Measurements from ENCODE around the gene TBL3. TPM values are rescaled to one million over a fixed set of nuclear protein-coding genes. Genes with fewer than 3 reads are reported as not detected.
A peak's percentile ranks its signal among the peaks of the same experiment; 100 is the strongest.
"Not testable (repeated sequence)": the region's sequence is repeated elsewhere in the genome, so short reads cannot be mapped to it uniquely, and the experiment has no call there.

TBL3 gene
- total RNA-seq, 1 experiment from 2014 or later = 34.7 TPM

DNA sequence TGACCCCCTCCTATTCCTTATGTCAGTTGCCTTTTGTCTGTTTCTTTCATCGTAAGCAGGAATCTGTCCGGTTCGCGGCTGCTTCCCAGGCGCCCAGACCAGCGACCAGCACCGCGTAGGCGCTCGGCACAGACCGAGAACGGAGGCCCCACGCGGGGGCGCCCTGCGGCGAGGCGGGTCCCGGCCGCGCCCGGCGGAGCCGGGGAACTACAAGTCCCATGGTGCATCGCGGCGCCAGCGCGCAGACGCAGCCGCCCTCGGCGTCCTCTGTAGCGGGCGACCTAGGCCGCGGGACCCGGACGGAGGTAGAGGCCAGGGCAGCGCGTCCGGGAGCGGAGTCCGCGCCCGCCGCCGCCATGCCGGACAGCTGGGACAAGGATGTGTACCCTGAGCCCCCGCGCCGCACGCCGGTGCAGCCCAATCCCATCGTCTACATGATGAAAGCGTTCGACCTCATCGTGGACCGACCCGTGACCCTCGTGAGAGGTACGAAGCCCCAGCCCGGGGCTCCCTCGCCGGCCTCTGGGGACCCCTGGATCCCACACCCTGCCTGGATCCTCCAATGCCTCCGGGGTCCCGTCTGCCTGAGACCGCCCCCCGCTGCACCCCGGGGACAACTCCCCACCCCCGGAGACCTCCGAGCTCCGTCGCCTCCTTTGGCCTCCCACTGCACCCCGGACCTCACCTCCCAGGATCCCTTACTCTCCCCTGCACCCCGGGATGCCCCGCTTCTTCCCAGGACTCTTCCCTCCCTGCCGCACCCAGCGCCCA is 12.4 kb upstream of the TBL3 start, which contains the start of gene NDUFB10:
Gene NDUFB10, plus strand, starts transcription at position 270 of the 771 bp plus-strand sequence. Its CDS starts 87 bp downstream, at position 357.
- peak; percentile 92 to 96 for DNase-seq
- H3K9me3 Mint-ChIP-seq (ENCODE audit: unreplicated experiment) = no peaks in the 10 kb centered on the region
- peak within 1 kb of the TSS; percentile 89 for H3K4me3 Mint-ChIP-seq (ENCODE audit: unreplicated experiment)
- H3K27ac Mint-ChIP-seq (ENCODE audit: unreplicated experiment) = peak within 1 kb of the TSS; percentile 87
- CTCF ChIA-PET = interaction anchor here (1.2 kb wide), 1 partner anchor 18 kb away, joined by 3 read pairs; no protein-coding TSS in a partner anchor
- TF ChIP-seq CTCF (IDR thresholded peaks at IDR 0.05; ENCODE audit: insufficient read depth in 1 of 2, low read depth in 1 of 2, low read length in 1 of 2, severe bottlenecking in 1 of 2, unreplicated experiment in 1 of 2) = peak; percentile 46 to 49
- Histone ChIP-seq H3K36me3 (ENCODE audit: control insufficient read depth, insufficient read depth, low read length) (peaks cover 8% of the 10 kb centered on the region), H3K4me1 (peaks cover 17% of the 10 kb centered on the region), H3K4me3 (ENCODE audit: low read depth, low read length) (peak within 1 kb of the TSS; percentile 76), H3K27me3 (replicated peaks; ENCODE audit: control insufficient read depth, insufficient read depth, low read length) (no peaks in the 10 kb centered on the region), H3K9me3 (no peaks in the 10 kb centered on the region)
- peaks cover 54% of the 10 kb centered on the region for H3K36me3 Mint-ChIP-seq (ENCODE audit: insufficient read depth, unreplicated experiment)
- H3K4me1 Mint-ChIP-seq (ENCODE audit: low read depth, unreplicated experiment) = peaks cover 22% of the 10 kb centered on the region
- BruUV-seq (replicated peaks) = no TSS peak
- intact Hi-C loops (cut with micrococcal nuclease; ENCODE audit: unreplicated experiment) = no loop called here
- no peaks in the 10 kb centered on the region for H3K27me3 Mint-ChIP-seq (ENCODE audit: insufficient read depth, unreplicated experiment)
- POLR2A ChIA-PET = no interaction called here

DNA sequence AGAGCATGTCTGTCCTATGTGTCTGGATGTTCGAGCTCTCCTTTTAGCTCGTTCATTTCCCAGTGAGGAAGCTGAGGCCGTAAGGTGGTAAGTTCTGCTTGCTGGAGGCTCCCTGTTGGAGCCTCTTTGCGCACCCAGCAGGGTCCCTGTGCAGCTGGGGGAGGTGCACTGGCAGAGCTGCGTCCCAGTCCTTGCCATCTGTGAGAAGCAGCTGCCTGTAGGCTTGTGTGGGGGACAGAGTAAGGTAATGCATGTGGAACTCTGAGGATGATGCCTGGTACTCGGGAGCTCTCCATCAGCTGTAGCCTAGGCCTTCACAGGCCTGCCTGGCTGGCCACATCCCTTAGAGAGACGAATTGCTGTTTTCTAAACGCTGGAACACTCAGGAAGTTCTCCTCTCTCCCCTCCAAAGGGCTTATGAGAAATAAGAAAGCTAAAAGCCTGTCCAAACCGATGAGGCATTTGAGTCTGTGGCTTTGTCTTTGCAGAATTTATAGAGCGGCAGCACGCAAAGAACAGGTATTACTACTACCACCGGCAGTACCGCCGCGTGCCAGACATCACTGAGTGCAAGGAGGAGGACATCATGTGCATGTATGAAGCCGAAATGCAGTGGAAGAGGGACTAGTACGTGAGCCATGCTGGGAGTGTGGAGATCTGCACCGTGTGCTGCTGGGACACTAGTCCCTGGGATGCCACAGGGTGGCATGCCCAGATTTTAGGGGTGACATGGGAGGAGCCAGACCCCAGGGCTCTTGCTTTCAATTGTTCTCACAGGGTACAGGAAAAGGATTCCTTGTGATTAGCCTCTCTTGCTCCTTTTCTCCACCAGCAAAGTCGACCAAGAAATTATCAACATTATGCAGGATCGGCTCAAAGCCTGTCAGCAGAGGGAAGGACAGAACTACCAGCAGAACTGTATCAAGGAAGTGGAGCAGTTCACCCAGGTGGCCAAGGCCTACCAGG is 10.9 kb upstream of the TBL3 start:
- TF ChIP-seq CTCF (IDR thresholded peaks at IDR 0.05; ENCODE audit: insufficient read depth in 1 of 2, low read depth in 1 of 2, low read length in 1 of 2, severe bottlenecking in 1 of 2, unreplicated experiment in 1 of 2) = no peak
- Histone ChIP-seq H3K36me3 (ENCODE audit: control insufficient read depth, insufficient read depth, low read length) (peaks cover 8% of the 10 kb centered on the region), H3K4me1 (peaks cover 17% of the 10 kb centered on the region), H3K9me3 (no peaks in the 10 kb centered on the region), H3K27me3 (replicated peaks; ENCODE audit: control insufficient read depth, insufficient read depth, low read length) (no peaks in the 10 kb centered on the region), H3K4me3 (ENCODE audit: low read depth, low read length) (peak overlapping the region; percentile 76)
- Mint-ChIP-seq H3K4me1 (ENCODE audit: low read depth, unreplicated experiment) (peaks cover 22% of the 10 kb centered on the region), H3K27me3 (ENCODE audit: insufficient read depth, unreplicated experiment) (no peaks in the 10 kb centered on the region), H3K4me3 (ENCODE audit: unreplicated experiment) (peak overlapping the region; percentile 89), H3K9me3 (ENCODE audit: unreplicated experiment) (no peaks in the 10 kb centered on the region), H3K27ac (ENCODE audit: unreplicated experiment) (peak overlapping the region; percentile 87), H3K36me3 (ENCODE audit: insufficient read depth, unreplicated experiment) (peaks cover 69% of the 10 kb centered on the region)
- TSS peak; percentile 23 for BruUV-seq (replicated peaks)
- DNase-seq = peak; percentile 43 to 70
- intact Hi-C loops (cut with micrococcal nuclease; ENCODE audit: unreplicated experiment) = no loop called here
- CTCF ChIA-PET = no interaction called here
- POLR2A ChIA-PET = interaction anchor here (0.6 to 1.3 kb wide), 5 partner anchors 11 to 195 kb away, joined by 3 to 7 read pairs (median 3); partner anchors contain the start of genes MSRB1, NUBP2, SPSB3 and TRAF7

- Mint-ChIP-seq H3K4me3 (ENCODE audit: unreplicated experiment) (peak overlapping the region; percentile 89), H3K27ac (ENCODE audit: unreplicated experiment) (no peak overlapping the region), H3K9me3 (ENCODE audit: unreplicated experiment) (no peaks in the 10 kb centered on the region), H3K27me3 (ENCODE audit: insufficient read depth, unreplicated experiment) (no peaks in the 10 kb centered on the region), H3K36me3 (ENCODE audit: insufficient read depth, unreplicated experiment) (peaks cover 69% of the 10 kb centered on the region), H3K4me1 (ENCODE audit: low read depth, unreplicated experiment) (peaks cover 22% of the 10 kb centered on the region)
- no peak for TF ChIP-seq CTCF (IDR thresholded peaks at IDR 0.05; ENCODE audit: insufficient read depth in 1 of 2, low read depth in 1 of 2, low read length in 1 of 2, severe bottlenecking in 1 of 2, unreplicated experiment in 1 of 2)
- no TSS peak for BruUV-seq (replicated peaks)
- peaks cover 8% of the 10 kb centered on the region for H3K36me3 ChIP-seq (ENCODE audit: control insufficient read depth, insufficient read depth, low read length)
- ChIA-PET POLR2A (interaction anchor here (1.3 kb wide), 1 partner anchor 179 kb away, joined by 3 read pairs; the partner anchor contains the start of genes NUBP2 and SPSB3), CTCF (no interaction called here)
- intact Hi-C loops (cut with micrococcal nuclease; ENCODE audit: unreplicated experiment) = no loop called here
- H3K4me1 ChIP-seq = peaks cover 17% of the 10 kb centered on the region
- H3K27me3 ChIP-seq (replicated peaks; ENCODE audit: control insufficient read depth, insufficient read depth, low read length) = no peaks in the 10 kb centered on the region
- DNase-seq = no peak
- no peak overlapping the region for H3K4me3 ChIP-seq (ENCODE audit: low read depth, low read length)
- no peaks in the 10 kb centered on the region for H3K9me3 ChIP-seq
Measured at GRCh38 chr16:1961651-1962067, 10.2 kb upstream of the TBL3 start.

DNA sequence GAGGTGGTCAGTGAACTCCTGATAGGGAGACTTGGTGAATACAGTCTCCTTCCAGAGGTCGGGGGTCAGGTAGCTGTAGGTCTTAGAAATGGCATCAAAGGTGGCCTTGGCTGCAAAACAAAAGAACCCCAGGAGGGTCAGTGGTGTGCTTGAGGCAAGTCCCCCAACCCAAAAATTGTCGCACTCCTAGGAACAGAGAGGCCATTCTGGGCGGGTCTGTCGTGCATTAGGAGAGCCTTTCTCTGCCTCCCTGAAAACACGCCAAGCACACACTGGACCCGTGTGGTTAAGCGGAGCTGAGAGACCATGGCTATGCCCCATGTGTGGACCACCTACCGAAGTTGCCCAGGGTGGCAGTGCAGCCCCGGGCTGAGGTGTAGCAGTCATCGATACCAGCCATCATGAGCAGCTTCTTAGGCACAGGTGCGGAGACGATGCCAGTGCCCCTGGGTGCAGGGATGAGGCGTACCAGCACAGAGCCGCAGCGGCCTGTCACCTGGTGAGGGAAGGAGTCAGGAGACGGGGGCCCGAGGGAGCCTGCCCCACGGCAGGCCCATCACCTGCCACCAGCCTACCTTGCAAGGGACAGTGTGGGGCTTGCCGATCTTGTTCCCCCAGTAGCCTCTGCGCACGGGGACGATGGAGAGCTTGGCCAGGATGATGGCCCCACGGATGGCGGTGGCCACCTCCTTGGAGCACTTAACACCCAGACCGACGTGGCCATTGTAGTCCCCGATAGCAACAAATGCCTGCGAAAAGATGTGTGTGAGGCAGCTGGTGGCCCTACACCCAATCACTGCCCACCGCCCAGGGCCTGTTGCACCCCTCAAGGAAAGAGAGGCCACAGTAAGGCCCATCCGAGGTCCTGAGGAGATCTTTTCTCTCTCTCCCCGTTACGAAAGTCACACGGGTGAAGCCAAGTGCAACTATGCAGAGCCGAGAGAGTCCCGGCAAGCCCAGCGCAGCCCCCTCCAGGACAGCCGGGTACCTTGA is 9.4 kb upstream of the TBL3 start:
- CTCF ChIA-PET = not testable (repeated sequence)

More for the DNA sequence above, 9.4 kb upstream of the TBL3 start:
- H3K4me1 ChIP-seq = peaks cover 17% of the 10 kb centered on the region
- H3K9me3 Mint-ChIP-seq (ENCODE audit: unreplicated experiment); DNase-seq; H3K27me3 Mint-ChIP-seq (ENCODE audit: insufficient read depth, unreplicated experiment); H3K9me3 ChIP-seq; H3K27me3 ChIP-seq (replicated peaks; ENCODE audit: control insufficient read depth, insufficient read depth, low read length); POLR2A ChIA-PET; intact Hi-C loops (cut with micrococcal nuclease; ENCODE audit: unreplicated experiment); H3K36me3 ChIP-seq (ENCODE audit: control insufficient read depth, insufficient read depth, low read length): not testable (repeated sequence)
- TSS peak; percentile 71 for BruUV-seq (replicated peaks)
- peaks cover 22% of the 10 kb centered on the region for H3K4me1 Mint-ChIP-seq (ENCODE audit: low read depth, unreplicated experiment)
- H3K4me3 Mint-ChIP-seq (ENCODE audit: unreplicated experiment) = peak overlapping the region; percentile 76
- peaks cover 69% of the 10 kb centered on the region for H3K36me3 Mint-ChIP-seq (ENCODE audit: insufficient read depth, unreplicated experiment)
- H3K4me3 ChIP-seq (ENCODE audit: low read depth, low read length) = peak overlapping the region; percentile 83; the same call in 1 of the 2 replicates
- H3K27ac Mint-ChIP-seq (ENCODE audit: unreplicated experiment) = peak overlapping the region; percentile 96

All from Caco-2 (cell line).